MM.1S (cell line): ENCODE data around the gene TIMM10.

Source experiments
- CTCF ChIP-seq: fragments of 300-600 bp; sonication (generic); IDR thresholded peaks from 2 replicates; pipeline ENCODE4 v1.5.1; 2016; ENCODE audit warnings: antibody characterized with exemption, low read length, mixed read lengths
- EZH2 ChIP-seq: fragments of 300-600 bp; sonication (generic); optimal IDR thresholded peaks from 2 replicates; pipeline ENCODE3; 2017; ENCODE audit warnings: low read depth, mild to moderate bottlenecking, antibody characterized with exemption, low read length, mixed read lengths

GRCh38 chr11:57513911-57514537 lies 16.5 kb downstream of the TIMM10 start:
- TF ChIP-seq EZH2 (no peak), CTCF (no peak)
